ENCODE results near the gene LHFPL2. TPM values are rescaled to one million over a fixed set of nuclear protein-coding genes. Genes with fewer than 3 reads are reported as not detected.

LHFPL2 gene
- total and polyA plus RNA-seq, 9 of the 15 experiments (the other 6 are each of a cell fraction or from before 2014, with no cell fraction given), result 1.0 to 6.6 (median 4.6) TPM

GRCh38 chr5:78483809-78484521 is 164.6 kb downstream of the LHFPL2 start (continued):
- TF ChIP-seq ZBTB40 (IDR thresholded peaks at IDR 0.05) (peak; percentile 72), ZBTB40 (CRISPR knock-in tag; IDR thresholded peaks at IDR 0.05) (no peak), JUN (IDR thresholded peaks at IDR 0.05; ENCODE audit: borderline replicate concordance, low read depth, low read length) (peak; percentile 83), JUN (CRISPR knock-in tag; IDR thresholded peaks at IDR 0.05; ENCODE audit: borderline replicate concordance) (no peak), ARID3A (IDR thresholded peaks at IDR 0.05; ENCODE audit: borderline replicate concordance, low read depth, low read length) (peak; percentile 64; the same call in 1 of the 2 replicates), E2F1 (CRISPR knock-in tag; IDR thresholded peaks at IDR 0.05) (no peak), RBM22 (IDR thresholded peaks at IDR 0.05; ENCODE audit: low read depth, low read length, poor library complexity, severe bottlenecking) (no peak), BRD4 (IDR thresholded peaks at IDR 0.05) (0 out of 2 replicates have a peak, but pooled peaks have one; percentile 27), BCOR (IDR thresholded peaks at IDR 0.05) (peak; percentile 63; the same call in 1 of the 2 replicates), U2AF1 (optimal IDR thresholded peaks at IDR 0.05; ENCODE audit: low read depth, low read length) (no peak), MEF2A (IDR thresholded peaks at IDR 0.05; ENCODE audit: control insufficient read depth, low read depth, low read length) (0 out of 2 replicates have a peak, but pooled peaks have one; percentile 20), ZNF586 (CRISPR knock-in tag; conservative IDR thresholded peaks at IDR 0.05) (no peak), NCOA2 (IDR thresholded peaks at IDR 0.05; ENCODE audit: partially characterized antibody in 2 of 2) (no peak), ADNP (tag; IDR thresholded peaks at IDR 0.05) (no peak), RFX5 (IDR thresholded peaks at IDR 0.05; ENCODE audit: low read depth, low read length) (no peak), POLR2G (IDR thresholded peaks at IDR 0.05; ENCODE audit: low read depth, low read length) (no peak)

All from K562 (cell line).